GM19328 (cell line): ENCODE measurements around the gene KANK3.
"Not testable (repeated sequence)": the region's sequence is repeated elsewhere in the genome, so short reads cannot be mapped to it uniquely, and the experiment has no call there.

Experiments used
- ATAC-seq: cut with Tn5 transposase; IDR thresholded peaks from one replicate; pipeline ENCODE4 v1.9.1; 2021; ENCODE audit warnings: mild to moderate bottlenecking, moderate library complexity; ENCODE audit not compliant: unreplicated experiment

The KANK3 gene

DNA sequence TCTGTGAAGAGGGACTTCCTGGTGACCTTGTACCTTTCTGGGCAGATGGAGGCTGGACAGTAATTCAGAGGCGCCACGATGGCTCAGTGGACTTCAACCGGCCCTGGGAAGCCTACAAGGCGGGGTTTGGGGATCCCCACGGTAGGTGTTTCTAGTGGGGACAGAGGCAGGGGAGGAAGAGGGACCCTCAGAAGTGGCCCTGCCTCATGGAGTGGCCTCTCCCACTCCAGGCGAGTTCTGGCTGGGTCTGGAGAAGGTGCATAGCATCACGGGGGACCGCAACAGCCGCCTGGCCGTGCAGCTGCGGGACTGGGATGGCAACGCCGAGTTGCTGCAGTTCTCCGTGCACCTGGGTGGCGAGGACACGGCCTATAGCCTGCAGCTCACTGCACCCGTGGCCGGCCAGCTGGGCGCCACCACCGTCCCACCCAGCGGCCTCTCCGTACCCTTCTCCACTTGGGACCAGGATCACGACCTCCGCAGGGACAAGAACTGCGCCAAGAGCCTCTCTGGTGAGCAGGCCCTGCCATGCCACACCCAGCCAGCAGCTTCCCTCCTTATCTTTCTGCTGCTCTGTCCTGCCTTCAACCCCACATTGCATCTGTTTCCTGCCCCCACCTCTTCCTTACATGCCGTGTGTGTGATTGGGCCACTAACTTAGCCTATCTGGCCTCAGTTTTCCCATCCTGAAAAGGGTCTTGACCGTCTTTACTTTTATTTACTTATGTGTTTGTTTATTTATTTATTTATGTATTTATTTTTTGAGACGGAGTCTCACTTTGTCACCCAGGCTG lies 28.1 kb upstream of the KANK3 start:
- no peak for ATAC-seq

DNA sequence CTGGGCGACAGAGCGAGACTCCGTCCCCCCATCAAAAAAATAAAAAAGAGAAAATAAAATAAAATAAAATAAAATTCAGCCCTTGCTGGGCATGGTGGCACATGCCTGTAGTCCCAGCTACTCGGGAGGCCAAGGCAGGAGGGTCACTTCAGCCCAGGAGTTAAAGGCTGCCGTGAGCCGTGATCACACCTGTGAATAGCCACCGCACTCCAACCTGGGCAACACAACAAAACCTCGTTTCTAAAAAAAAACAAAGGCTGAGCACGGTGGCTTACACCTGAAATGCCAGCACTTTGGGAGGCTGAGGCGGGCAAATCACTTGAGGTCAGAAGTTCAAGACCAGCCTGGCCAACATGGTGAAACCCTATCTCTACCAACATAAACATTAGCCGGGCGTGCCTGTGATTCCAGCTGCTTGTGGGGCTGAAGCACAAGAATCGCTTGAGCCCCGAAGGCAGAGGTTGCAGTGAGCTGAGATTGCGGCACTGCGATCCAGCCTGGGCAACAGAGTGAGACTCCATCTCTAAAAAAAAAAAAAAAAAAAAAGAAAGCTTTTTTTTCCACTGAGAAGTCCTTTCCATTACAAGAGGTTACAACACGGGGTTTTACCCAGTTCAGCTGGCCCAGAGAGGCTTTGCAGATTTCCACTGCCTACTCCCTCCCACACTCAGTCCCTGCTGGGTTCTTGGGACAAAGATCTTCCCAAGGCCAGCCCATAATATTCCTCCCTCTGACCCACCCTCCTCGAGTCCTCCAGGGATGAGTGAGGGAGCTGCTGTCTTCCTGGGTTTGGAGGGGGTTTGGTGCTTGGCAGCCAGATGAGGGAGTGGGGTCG lies 27.3 kb upstream of the KANK3 start:
- ATAC-seq: no peak

DNA sequence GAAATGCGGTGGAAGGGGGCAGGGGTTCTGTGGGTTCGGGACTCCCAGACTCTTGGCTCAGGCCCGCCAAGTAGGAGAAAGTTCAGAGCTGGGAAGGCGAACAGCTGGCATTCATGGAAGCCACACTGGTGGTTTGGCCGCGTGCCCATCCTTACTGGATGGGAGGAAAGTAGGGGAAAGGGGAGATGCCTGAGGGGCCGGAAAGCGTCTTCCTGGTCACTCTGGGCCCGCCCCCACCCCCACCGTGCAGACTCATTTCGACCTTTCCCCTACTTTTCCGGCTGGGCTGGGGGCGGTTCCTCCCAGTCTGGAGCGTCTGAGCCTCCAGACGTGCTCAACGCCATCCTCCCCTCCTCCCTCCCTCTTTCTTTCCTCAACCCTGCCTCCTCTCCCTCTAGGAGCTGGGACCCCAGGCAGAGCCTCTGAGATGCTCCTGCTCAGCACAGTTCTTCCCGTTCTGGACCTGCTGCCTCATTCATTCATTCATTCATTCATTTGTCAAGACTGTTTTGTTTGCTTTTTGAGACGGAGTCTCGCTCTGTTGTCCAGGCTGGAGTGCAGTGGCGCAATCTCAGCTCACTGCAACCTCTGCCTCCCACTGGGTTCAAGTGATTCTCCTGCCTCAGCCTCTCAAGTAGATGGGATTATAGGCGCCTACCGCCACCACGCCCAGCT lies 24.4 kb upstream of the KANK3 start:
- no peak for ATAC-seq

DNA sequence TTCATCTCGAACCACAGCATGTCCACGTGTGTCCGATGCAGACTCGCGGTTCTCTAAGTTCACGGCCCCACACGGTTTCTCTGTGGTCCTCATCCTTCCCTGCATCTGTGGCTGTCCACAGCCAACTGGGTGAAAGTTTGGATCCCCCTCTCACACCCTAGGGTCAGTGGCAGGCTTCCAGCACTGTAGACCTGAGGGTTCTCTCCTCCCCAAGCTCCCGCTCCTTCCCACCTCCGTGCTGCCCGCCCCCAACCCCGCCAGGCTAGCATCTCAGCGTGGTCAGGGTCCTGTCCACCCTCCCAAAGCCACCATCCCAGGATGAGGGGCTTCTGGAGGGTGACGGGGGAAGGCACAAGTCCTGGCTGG lies 23.9 kb upstream of the KANK3 start:
- ATAC-seq: no peak

DNA sequence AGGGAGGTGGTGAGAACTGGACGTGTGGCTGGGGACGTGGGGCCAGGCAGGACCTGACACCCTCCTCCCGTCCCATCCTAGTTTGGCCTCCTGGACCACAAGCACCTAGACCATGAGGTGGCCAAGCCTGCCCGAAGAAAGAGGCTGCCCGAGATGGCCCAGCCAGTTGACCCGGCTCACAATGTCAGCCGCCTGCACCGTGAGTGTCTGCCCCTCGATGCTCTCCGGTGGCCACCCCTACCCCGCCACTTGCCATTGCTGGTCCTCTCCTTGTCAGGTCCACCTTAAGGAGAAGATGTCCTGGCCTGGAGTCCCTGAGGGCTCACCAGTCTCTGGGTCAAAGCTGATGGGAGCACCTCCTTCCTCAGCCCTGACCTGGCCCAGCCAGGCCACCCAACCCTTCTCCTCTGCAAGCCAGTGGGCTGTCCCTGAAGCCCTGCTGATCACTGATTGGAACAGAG lies 23.1 kb upstream of the KANK3 start:
- no peak for ATAC-seq

DNA sequence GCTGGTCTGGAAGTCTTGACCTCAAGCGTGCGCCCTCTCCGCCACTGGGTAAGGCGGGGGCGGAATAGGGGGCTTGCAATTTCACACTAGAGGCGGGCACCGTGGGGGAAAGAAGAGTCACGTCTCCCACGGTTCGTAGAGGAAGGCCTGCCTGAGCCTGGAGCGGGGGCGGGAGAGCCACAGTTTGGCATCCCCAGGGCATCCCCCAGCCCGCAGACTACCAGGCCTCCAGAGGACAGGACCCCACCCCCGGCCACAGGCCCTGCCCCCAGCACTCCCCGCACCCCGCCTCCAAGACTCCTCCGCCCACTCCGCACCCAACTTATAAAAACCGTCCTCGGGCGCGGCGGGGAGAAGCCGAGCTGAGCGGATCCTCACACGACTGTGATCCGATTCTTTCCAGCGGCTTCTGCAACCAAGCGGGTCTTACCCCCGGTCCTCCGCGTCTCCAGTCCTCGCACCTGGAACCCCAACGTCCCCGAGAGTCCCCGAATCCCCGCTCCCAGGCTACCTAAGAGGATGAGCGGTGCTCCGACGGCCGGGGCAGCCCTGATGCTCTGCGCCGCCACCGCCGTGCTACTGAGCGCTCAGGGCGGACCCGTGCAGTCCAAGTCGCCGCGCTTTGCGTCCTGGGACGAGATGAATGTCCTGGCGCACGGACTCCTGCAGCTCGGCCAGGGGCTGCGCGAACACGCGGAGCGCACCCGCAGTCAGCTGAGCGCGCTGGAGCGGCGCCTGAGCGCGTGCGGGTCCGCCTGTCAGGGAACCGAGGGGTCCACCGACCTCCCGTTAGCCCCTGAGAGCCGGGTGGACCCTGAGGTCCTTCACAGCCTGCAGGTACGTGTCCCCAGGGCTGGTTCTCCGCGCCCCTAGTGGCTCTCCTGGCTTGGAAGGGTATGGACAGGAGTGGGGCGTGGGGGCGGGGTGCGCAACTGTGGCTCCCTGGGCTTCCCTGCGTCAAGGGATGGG lies 21.0 kb upstream of the KANK3 start, which contains the start of gene ANGPTL4:
TSS of gene ANGPTL4 (plus strand) at position 353 of the 969 bp plus-strand sequence. CDS start at position 520, 167 bp downstream.
- no peak for ATAC-seq

DNA sequence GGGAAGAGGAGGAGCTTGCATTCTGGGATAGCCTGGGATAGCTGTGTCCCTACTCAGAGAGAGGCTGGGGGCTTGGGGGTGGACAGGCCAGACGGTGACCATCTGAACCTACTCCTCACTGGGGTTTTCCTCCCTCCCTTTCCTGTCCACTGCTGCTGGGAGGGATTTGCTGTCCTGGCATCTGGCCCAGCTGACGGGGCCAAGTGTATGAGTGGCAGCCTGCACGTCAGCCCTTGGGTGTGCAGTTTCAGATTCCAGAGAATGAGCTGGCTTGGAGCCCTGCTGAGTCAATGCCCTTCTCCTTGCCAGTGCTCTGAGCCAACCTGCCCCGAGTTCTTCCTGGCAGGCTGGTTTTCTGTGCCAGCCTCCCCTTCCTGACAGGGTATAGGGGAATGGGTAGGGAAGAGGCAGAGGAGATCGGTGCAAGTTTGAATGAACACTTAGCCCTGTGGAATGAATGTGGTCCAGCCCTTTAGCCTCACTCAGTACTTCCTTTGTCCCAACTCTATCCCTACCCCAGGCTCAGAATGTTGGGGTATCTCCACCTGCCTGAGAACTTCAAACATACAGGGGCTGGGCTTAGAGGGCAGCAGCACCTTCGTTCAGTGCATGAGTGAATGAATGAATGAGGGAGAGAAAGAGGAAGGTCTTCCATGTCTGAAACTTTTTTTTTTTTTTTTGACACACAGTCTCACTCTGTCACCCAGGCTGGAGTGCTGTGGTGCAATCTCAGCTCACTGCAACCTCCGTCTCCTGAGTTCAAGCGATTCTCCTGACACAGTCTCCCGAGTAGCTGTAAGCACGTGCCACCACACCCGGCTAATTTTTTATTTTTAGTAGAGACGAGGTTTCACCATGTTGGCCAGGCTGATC lies 19.1 kb upstream of the KANK3 start:
- no peak for ATAC-seq

DNA sequence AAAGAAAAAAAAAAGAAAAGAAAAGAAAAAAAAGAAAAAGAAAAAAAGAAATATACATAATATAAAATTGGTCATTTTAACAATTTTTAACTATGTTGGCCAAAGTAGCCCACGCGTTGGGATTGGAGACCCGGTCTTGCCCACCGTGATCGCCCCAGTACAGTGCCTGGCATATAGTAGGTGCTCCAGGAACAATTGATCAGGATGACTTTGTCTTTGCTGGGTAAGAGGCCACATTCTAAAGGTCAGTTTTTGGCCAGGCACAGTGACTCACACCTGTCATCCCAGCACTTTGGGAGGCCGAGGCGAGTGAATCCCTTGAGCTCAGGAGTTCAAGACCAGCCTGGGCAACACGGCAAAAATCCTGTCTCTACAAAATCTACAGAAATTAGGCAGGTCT lies 17.1 kb upstream of the KANK3 start:
- ATAC-seq: no peak

DNA sequence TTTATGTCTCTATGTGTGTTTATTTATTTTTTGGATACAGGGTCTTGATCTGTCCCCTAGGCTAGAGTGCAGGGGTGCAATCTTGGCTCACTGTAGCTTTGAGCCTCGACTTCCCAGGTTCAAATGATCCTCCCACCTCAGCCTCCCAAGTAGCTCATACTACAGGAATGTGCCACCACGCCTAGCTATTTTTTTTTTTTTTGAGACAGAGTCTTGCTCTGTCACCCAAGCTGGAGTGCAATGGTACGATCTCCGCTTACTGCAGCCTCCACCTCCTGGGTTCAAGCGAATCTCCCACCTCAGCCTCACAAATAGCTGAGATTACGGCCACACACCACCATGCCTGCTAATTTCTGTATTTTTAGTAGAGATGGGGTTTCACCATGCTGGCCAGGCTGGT lies 15.9 kb upstream of the KANK3 start:
- no peak for ATAC-seq

DNA sequence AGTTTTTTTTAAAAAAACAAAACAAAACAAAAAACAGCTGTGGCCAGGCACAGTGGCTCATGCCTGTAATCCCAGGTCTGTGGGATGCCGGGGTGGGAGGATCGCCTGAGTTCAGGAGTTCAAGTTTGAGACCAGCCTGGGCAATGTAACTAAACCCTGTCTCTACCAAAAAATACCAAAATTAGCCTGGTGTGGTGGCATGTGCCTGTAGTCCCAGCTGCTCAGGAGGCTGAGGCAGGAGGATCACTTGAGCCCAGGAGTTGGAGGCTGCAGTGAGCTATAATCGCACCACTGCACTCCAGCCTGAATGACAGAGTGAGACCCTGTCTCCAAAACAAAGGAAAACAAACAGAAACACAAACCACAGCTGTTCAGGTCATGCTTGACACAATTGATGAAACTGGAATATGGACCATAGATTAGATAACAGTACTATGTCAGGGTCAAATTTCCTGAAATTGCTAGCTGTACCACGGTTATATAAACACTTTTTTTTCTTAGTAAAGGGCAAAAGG lies 14.0 kb upstream of the KANK3 start:
- ATAC-seq: no peak

DNA sequence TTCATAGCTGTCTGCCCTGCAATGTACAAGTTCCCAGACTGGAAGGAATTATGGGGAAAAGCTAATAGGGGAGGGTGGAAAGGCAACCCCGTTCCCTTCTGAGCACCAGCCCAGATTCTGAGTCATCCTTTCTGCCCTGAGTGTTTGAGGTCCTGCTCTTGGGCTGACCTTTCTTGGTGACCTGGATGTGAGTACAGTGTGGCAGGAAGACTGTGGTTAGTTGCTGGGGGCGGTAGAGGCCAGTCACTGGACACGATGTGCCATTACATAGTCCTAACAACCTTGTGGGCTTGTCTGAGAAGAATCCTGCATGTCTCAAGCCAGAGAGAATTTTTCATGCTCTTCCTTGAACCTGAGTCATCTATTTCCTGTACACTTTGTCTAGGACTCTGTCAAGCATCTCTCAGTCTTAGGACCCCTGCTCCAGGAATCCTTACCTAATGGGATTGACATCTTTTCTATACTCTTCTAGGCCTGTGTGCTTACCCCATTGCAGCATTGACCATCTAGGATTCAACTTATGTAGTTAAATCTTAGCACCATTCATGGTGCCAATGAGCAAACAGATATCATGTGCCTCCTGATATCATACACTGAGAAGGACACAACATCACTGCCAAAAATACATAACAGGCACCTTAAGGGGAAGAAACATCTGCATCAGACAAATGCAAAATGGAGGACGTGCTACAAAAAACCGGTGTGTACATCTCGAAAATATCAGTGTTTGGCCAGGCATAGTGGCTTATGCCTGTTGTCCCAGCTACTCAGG lies 12.8 kb upstream of the KANK3 start:
- no peak for ATAC-seq

DNA sequence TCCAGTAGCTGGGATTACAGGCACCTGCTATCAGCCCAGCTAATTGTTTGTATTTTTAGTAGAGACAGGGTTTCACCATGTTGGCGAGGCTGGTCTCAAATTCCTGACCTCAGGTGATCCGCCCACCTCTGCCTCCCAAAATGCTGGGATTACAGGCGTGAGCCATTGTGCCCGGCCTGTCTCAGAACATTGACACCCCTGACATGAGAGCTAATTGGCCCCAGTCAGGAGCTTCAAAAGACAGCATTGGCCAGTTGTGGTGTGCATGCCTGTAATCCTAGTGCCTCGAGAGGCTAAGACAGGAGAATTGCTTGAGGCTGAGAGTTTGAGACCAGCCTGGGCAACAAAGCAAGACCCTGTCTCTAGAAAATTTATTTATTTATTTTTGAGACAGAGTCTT lies 9.8 kb upstream of the KANK3 start:
- ATAC-seq: not testable (repeated sequence)

DNA sequence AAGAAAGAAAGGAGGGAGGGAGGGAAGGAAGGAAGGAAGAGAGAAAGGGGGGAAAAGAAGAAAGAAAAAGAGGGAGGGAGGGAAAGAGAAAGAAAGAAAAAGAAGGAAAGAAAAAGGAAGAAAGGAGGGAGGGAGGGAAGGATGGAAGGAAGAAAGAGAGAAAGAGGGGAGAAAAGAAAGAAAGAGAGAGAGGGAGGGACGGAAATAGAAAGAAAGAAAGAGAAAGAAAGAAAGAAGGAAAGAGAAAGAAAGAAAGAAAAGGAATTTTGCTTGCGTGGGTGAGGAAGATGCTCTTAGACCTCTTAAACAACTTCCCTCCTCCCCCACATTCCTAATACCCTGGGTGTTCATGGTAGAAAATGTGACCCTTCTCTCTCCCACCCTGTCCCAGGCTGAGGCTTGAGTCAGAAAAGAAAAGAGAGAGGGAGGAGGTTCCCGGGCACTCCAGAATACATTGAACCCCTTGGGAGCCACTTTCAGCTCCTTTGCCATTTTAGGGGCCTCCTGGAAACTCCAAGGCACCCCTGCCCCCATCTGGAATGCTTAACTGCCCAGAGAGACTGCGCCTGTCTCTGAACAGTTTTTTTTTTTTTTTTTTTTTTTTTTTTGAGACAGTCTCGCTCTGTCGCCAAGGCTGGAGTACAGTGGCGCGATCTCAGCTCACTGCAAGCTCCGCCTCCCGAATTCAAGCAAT lies 9.2 kb upstream of the KANK3 start:
- no peak for ATAC-seq

DNA sequence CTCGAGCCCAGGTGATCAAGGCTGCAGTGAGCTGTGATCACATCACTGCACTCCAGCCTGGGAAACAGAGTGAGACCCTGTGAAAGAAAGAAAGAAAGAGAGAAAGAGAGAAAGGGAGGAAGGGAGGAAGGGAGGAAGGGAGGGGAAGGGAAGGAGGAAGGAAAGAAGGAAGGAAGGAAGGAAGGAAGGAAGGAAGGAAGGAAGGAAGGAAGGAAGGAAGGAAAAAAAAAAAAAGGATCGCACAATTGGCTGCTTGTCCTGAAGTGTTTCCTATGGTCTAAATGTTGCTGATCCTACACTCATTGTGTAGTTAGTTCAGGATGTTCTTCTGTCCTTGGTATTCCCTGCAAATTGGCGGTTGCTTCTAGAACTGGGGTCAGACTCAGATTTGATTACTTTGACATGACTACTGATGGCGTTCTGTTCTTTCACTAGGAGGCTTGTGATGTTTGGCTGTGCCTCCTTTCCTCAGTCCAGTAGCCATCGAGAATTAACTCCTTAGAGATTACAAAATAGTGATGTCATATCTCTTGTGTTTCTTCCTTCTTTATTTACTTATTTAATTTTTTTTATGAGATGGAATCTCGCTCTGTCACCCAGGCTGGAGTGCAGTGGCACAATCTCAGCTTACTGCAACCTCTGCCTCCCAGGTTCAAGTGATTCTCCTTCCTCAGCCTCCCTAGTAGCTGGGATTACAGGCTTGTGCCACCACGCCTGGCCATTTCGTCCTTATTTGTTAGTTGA lies 6.7 kb upstream of the KANK3 start:
- not testable (repeated sequence) for ATAC-seq

DNA sequence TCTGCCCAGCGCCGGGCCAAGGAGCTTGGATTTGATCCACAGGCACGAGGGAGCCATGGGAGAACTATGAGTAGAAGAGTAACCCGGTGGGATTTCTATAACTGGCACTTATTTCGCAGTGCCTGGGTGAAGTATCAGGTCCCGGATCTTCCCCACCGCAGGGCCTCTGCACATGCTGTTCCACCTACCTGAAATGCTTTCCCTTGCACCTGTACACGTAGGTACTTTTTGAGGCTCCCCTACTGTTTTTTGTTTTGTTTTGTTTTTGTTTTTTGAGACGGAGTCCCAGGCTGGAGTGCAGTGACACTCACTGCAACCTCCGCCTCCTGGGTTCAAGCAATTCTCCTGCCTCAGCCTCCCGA lies 402 bp upstream of the KANK3 start:
- ATAC-seq: no peak

DNA sequence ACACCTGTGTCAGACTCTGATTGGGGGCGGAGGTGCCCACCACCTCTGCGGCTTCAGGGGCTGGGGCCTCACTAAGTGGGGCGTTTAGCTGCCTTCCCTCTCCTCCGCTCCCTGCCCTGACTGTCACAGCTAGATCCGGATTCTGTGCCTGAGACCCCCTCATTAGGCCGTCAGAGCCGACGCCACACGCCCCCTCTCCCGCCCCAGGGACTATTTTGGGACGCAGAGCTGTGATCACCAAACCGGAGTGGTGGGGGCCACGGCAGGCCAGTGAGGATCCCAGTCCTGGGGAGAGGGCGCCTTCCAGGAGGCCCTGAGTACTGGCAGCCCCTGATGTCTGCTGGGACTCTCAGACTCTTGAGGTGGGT lies 762 bp downstream of the KANK3 start:
- ATAC-seq: no peak

DNA sequence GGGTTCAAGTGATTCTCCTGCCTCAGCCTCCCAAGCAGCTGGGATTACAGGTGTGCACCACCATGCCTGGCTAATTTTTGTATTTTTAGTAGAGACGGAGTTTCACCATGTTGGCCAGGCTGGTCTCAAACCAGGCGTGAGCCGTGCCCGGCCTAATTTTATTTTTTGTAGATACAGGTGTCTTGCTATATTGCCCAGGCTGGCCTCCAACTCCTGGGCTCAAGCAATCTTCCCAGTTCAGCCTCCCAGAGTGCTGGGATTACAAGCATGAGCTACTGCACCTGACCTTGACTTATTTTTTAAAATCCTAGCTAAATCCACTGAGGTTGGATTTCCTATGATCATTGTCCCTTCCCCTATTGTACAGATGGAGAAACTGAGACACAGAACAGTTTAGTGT lies 1.6 kb downstream of the KANK3 start:
- not testable (repeated sequence) for ATAC-seq
